SK-N-SH (cell line): ENCODE measurements around the gene COX7A2. TPM values are rescaled to one million over a fixed set of nuclear protein-coding genes. Genes with fewer than 3 reads are reported as not detected.

Experiments used
- CTCF ChIA-PET: fragments of 300-600, 350-600 bp; formaldehyde crosslinking; extraction: SDS; loops from one replicate; lab custom pipeline; 2021; lab: Yijun Ruan, JAX
- POLR2A ChIA-PET: fragments of 350-600 bp; sonication (Branson Sonifier 250); formaldehyde crosslinking; extraction: SDS; loops from one replicate; lab custom pipeline; 2020; ENCODE audit warnings: antibody characterized with exemption, inconsistent platforms; lab: Yijun Ruan, JAX
- DNase-seq: peaks from one replicate; pipeline ENCODE4 v3.0.0; 2012
- H2AFZ ChIP-seq: fragments of 200-600 bp; sonication (generic); 2 replicates; pipeline ENCODE4 v1.8.1; 2016; ENCODE audit warnings: antibody characterized with exemption, mild to moderate bottlenecking, low read depth
- H3F3A ChIP-seq: fragments of 200-600 bp; sonication (generic); replicated peaks from 2 replicates; pipeline ENCODE3; 2016; ENCODE audit warnings: antibody characterized with exemption, mild to moderate bottlenecking; ENCODE audit not compliant: insufficient read depth
- H3K27ac ChIP-seq, 2 experiments: fragments of 200-500 bp in 1 of 2; fragments of 200-600 bp in 1 of 2; sonication (Bioruptor generic) in 1 of 2; sonication (generic), shearing (Covaris generic) in 1 of 2; 2 replicates each; pipeline versions ENCODE4 v1.5.1 to v1.6.1; 2014 to 2016; ENCODE audit warnings: low read depth in 2 of 2, inconsistent platforms in 1 of 2, low read length in 1 of 2, mild to moderate bottlenecking in 1 of 2, mixed read lengths in 1 of 2
- H3K27me3 ChIP-seq: fragments of 200-600 bp; sonication (generic), shearing (Covaris generic); 2 replicates; pipeline ENCODE4 v1.6.1; 2016; ENCODE audit warnings: mixed run types; ENCODE audit not compliant: insufficient read depth
- H3K36me3 ChIP-seq, 2 experiments: fragments of 200-500 bp in 1 of 2; fragments of 200-600 bp in 1 of 2; sonication (Bioruptor generic) in 1 of 2; sonication (generic) in 1 of 2; replicated peaks in 1 of 2; 2 replicates each; pipeline versions ENCODE3 to v1.5.1; 2014 to 2016; ENCODE audit warnings: low read length in 1 of 2, mild to moderate bottlenecking in 1 of 2; ENCODE audit not compliant: insufficient read depth in 2 of 2, control insufficient read depth in 1 of 2
- H3K4me1 ChIP-seq, 2 experiments: fragments of 200-500 bp in 1 of 2; fragments of 200-600 bp in 1 of 2; sonication (Bioruptor generic) in 1 of 2; sonication (generic), shearing (Covaris generic) in 1 of 2; 2 replicates each; pipeline versions ENCODE4 v1.5.1 to v1.6.1; 2014 to 2016; ENCODE audit warnings: low read depth in 1 of 2, low read length in 1 of 2, mixed run types in 1 of 2; ENCODE audit not compliant: insufficient read depth in 2 of 2, control insufficient read depth in 1 of 2
- H3K4me2 ChIP-seq: fragments of 200-600 bp; sonication (generic), shearing (Covaris generic); 2 replicates; pipeline ENCODE4 v1.6.1; 2017; ENCODE audit warnings: mixed run types
- H3K4me3 ChIP-seq, 2 experiments: fragments of 200-500 bp in 1 of 2; fragments of 200-600 bp in 1 of 2; sonication (Bioruptor generic) in 1 of 2; sonication (generic), shearing (Covaris generic) in 1 of 2; 2 replicates each; pipeline versions ENCODE4 v1.5.1 to v1.8.1; 2014 to 2016; ENCODE audit warnings: low read depth in 2 of 2, inconsistent platforms in 1 of 2, low read length in 1 of 2, mild to moderate bottlenecking in 1 of 2, mixed read lengths in 1 of 2, moderate library complexity in 1 of 2
- H3K79me2 ChIP-seq: fragments of 200-600 bp; sonication (generic); 2 replicates; pipeline ENCODE4 v1.8.1; 2017; ENCODE audit warnings: mild to moderate bottlenecking; ENCODE audit not compliant: insufficient read depth
- H3K9ac ChIP-seq: fragments of 200-600 bp; sonication (generic); 2 replicates; pipeline ENCODE4 v1.6.1; 2017; ENCODE audit warnings: mixed run types
- H3K9me2 ChIP-seq: fragments of 200-600 bp; sonication (generic); 2 replicates; pipeline ENCODE4 v1.6.1; 2017; ENCODE audit warnings: mixed run types
- H3K9me3 ChIP-seq: fragments of 200-600 bp; sonication (generic); 2 replicates; pipeline ENCODE4 v1.6.1; 2017; ENCODE audit warnings: mixed run types, mild to moderate bottlenecking, moderate library complexity
- H4K20me1 ChIP-seq: fragments of 200-600 bp; sonication (generic); 2 replicates; pipeline ENCODE4 v1.6.1; 2017; ENCODE audit warnings: mild to moderate bottlenecking, mixed run types; ENCODE audit not compliant: insufficient read depth
- CHD2 ChIP-seq: fragments of 150-350 bp; IDR thresholded peaks from 2 replicates; pipeline ENCODE4 v1.6.1; 2018; ENCODE audit warnings: low read length; ENCODE audit not compliant: partially characterized antibody
- CTCF ChIP-seq: fragments of 200-600 bp; sonication (generic); IDR thresholded peaks from 2 replicates; pipeline ENCODE4 v1.6.1; 2017; ENCODE audit warnings: antibody characterized with exemption, mild to moderate bottlenecking, moderate library complexity
- ELF1 ChIP-seq: IDR thresholded peaks from 2 replicates; pipeline ENCODE4 v1.4.0; 2012
- FOSL2 ChIP-seq: IDR thresholded peaks from 2 replicates; pipeline ENCODE4 v1.4.0; 2012; ENCODE audit warnings: low read depth, mild to moderate bottlenecking, moderate library complexity, borderline replicate concordance
- GABPA ChIP-seq: IDR thresholded peaks from 2 replicates; pipeline ENCODE4 v1.4.0; 2012; ENCODE audit warnings: low read depth, mild to moderate bottlenecking
- IRF3 ChIP-seq: fragments of 150-350 bp; IDR thresholded peaks from 2 replicates; pipeline ENCODE4 v1.6.1; 2016; ENCODE audit warnings: mild to moderate bottlenecking, low read depth, low read length
- JUND ChIP-seq: IDR thresholded peaks from 2 replicates; pipeline ENCODE4 v1.4.0; 2012
- MXI1 ChIP-seq: IDR thresholded peaks from 2 replicates; pipeline ENCODE4 v1.6.1; 2012; ENCODE audit warnings: mild to moderate bottlenecking, low read depth, low read length, improper control_type of control experiment
- PBX3 ChIP-seq: IDR thresholded peaks from 2 replicates; pipeline ENCODE4; 2012
- REST ChIP-seq: IDR thresholded peaks from 2 replicates; pipeline ENCODE4 v1.6.1; 2012; ENCODE audit warnings: mild to moderate bottlenecking, low read depth, low read length, moderate library complexity
- RFX5 ChIP-seq: IDR thresholded peaks from 2 replicates; pipeline ENCODE4 v1.6.1; 2012; ENCODE audit warnings: mild to moderate bottlenecking, improper control_type of control experiment, low read length
- TAF1 ChIP-seq: IDR thresholded peaks from 2 replicates; pipeline ENCODE4 v1.6.1; 2012; ENCODE audit warnings: low read depth, mild to moderate bottlenecking, low read length, moderate library complexity, borderline replicate concordance
- TCF12 ChIP-seq: IDR thresholded peaks from 2 replicates; pipeline ENCODE4 v1.4.0; 2012
- TEAD4 ChIP-seq: IDR thresholded peaks from 2 replicates; pipeline ENCODE4 v1.4.0; 2012; ENCODE audit warnings: mild to moderate bottlenecking, borderline replicate concordance; ENCODE audit not compliant: insufficient read depth
- WGBS: methylation state at CpG from one replicate; pipeline ENCODE4 v1.1.6; 2017; ENCODE audit warnings: low lambda C conversion rate; 5-methylcytosine and 5-hydroxymethylcytosine counted together
- polyA plus RNA-seq, 3 experiments: library from polyadenylated mRNA; depleted of rRNA; stranded (reverse); fragments of >200 nt; gene quantifications; 2 replicates each; pipeline ENCODE4 v1.2.3, GENCODE V29; 2012

The COX7A2 gene
- polyA plus RNA-seq, 1 of the 3 experiments (the other 2 are of a cell fraction): 431 TPM

- H3K9me3 ChIP-seq: no peaks in the 10 kb centered on the region
- no peak overlapping the region for H3K4me2 ChIP-seq
- POLR2A ChIA-PET: no interaction called here
- no peak for TF ChIP-seq PBX3
- TF ChIP-seq TCF12: no peak
- TF ChIP-seq TAF1: no peak
- TF ChIP-seq CHD2: no peak
- TF ChIP-seq REST: no peak
- TF ChIP-seq FOSL2: no peak
- no peak for TF ChIP-seq TEAD4
- no peak for TF ChIP-seq IRF3
- no peak for TF ChIP-seq RFX5
- no peak for TF ChIP-seq CTCF
- TF ChIP-seq MXI1: no peak
- TF ChIP-seq JUND: no peak
- no peak for TF ChIP-seq ELF1
- no peak for TF ChIP-seq GABPA
- TF ChIP-seq, all 33 proteins: peak for 0
- Histone ChIP-seq H3K27ac (no peak overlapping the region), H3K4me3 (no peak overlapping the region), H3K9me2 (no peaks in the 10 kb centered on the region), H4K20me1 (peaks cover 13% of the 10 kb centered on the region), H3K79me2 (peaks cover 28% of the 10 kb centered on the region), H3K27me3 (no peaks in the 10 kb centered on the region), H2AFZ (no peak overlapping the region), H3F3A (no peaks in the 10 kb centered on the region), H3K36me3 (peaks cover 41 to 44% of the 10 kb centered on the region in 2 experiments), H3K4me1 (peaks cover 0 to 2% of the 10 kb centered on the region in 2 experiments; a peak in 2 of 4 replicates), H3K9ac (no peak overlapping the region)
- CTCF ChIA-PET: interaction anchor here (1.5 kb wide), 1 partner anchor 61 kb away, joined by 4 read pairs; no protein-coding TSS in a partner anchor
- WGBS: 97% methylated on average over 4 of the region's 4 CpGs
- DNase-seq: no peak
Observed at GRCh38 chr6:75236630-75237029, 7.0 kb downstream of the COX7A2 start.
